ENCODE measurements around the gene UGGT1.
"Not testable (repeated sequence)": the region's sequence is repeated elsewhere in the genome, so short reads cannot be mapped to it uniquely, and the experiment has no call there.

The UGGT1 gene

DNA sequence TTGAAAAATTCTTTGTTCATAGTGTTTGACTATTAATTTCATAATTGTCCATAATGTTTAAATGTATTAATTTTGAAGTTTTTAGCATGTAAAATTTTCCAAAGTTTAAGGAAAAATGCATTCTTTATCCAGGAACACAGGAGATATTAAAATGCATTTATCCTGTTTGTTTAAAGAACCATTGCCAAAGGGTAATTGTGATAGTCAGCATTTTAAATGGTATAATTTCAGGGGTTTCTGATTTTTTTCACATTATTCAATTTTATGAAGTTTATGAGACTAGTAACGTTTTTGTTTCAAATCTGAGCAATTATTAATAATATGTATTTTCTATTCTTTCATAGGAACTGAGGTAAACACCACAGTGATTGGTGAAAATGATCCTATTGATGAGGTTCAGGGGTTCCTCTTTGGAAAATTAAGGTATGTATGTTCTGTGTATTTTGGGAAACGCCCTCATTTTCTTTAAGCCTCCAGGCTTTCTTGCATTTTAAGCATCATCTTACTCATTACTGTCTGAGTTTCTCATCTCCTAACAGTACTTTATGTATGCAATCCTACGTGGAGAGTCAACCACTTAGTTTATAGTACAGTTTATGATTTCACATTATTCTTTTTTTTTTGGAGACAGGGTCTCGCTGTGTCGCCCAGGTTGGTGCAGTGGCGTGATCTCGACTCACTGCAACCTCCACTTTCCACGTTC lies 25.1 kb downstream of the UGGT1 start:
- DNase-seq: no peak

DNA sequence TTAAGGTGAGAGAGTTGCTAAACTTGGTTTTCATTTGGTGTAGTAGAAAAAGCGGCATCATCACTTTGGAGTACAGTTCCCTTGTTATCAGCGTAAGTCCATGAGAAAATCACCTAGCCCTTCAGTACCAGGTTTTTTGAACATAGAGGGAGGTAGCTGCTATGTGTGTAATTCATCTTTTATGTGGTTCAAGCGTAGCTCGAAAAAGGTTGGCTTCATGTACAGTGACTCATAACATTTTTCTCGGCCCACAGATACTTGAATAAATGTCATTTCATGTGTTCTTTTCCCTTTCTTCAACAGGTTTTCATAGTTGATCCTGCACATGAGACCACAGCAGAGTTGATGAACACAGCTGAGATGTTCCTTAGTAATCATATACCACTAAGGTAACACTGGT lies 43.6 kb downstream of the UGGT1 start:
- no peak for DNase-seq

DNA sequence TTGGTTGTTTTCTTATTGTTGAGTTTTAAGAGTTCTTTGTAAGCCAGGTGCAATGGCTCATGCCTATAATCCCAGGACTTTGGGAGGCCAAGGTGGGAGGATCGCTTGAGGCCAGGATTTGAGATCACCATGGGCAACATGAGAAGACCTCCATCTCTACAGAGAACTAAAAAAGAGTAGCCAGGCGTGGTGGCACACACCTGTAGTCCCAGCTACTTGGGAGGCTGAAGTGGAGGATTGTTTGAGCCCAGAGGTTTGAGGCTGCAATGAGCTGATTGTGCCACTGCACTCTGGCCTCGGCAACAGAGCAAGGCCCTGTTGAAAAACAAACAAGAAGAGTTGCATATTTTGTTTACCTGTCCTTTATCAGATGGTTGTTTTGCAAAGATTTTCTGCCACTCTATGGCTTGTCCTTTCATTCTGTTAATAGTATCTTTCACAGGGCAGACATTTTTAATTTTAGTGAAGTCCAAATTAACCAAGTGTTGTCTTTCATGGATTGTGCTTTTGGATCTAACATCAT lies 46.2 kb downstream of the UGGT1 start:
- no peak for DNase-seq

DNA sequence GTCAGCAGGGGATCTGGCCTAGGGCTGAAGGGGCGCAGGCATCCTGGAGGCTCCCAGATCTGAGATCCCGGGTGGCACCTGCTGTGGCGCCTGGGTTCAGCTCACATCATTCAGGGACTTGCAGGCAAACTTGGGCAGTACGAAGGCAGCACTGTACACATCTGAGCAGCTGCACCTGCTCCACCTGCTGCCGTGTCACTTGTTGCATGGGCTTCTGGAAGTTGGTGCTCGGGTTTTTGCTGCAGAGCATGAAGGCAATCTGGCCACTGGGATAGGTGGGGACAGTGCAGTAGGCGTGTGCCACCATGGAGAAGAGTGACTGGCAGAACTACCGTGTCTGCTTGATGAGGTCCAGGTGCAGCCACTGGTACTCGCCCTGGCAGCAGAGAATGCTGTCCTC lies 48.6 kb downstream of the UGGT1 start:
- DNase-seq: no peak

- DNase-seq: no peak
These were observed 54.7 kb downstream of the UGGT1 start for GRCh38 chr2:128145651-128146050.

DNA sequence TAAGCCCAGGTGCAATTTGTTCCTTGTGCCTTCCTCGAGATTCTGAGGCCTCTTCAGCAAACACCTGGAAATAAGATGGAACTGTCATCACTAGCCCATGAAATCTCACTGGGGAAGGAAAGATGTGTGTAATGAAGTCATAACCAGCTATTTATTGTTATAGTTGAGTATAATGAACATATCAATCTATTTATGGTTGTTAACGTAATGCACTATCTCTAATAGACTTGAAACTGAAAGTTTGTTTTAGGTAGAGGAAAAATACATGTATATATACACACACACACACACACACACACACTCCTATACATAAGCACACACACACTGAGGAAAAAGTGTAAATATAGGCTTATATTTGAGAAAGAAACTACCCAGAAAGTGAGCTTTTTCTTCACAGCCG lies 62.8 kb downstream of the UGGT1 start:
- DNase-seq: no peak

DNA sequence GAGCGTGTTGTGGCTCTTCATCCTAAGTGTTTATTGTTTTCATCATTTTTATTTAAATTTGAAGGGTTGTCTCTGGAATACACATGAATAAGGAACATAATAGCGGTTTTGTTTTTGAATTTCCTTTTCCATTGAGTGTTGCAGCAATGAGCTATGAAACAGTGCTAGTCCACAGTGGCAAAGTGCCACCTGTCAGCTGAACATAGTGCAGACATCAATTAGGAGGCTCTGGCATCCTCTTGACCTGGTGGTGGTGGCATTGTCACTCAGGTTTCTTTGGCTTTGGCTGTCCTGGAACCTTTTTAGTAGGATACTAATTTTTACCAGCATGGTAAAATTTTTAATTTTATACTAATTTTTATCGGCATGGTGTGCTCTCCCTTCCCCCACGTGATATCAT lies 63.2 kb downstream of the UGGT1 start:
- DNase-seq: no peak

DNA sequence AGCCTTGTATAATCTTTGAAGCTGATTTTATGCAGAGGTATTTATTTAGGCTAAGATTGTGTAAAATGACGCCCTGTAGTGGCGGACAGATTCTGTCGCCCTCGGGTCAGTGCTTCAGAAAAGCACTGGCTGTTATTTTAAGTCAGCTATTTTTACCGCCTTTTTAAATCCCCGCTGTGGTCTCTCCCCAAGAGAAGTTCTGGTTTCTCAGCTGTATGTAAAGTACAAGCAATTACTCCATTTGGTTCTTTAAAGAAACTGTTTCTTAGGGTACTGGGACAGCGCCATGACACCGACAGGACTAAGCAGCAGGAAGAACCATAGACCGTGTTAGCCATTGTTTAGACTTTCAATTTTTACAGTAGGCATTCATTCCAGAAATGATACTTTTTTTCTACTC lies 65.0 kb downstream of the UGGT1 start:
- DNase-seq: no peak

- no peak for DNase-seq
These were observed 65.8 kb downstream of the UGGT1 start for GRCh38 chr2:128156812-128157211.

GRCh38 chr2:128157644-128158043 lies 66.6 kb downstream of the UGGT1 start:
- DNase-seq: no peak

DNA sequence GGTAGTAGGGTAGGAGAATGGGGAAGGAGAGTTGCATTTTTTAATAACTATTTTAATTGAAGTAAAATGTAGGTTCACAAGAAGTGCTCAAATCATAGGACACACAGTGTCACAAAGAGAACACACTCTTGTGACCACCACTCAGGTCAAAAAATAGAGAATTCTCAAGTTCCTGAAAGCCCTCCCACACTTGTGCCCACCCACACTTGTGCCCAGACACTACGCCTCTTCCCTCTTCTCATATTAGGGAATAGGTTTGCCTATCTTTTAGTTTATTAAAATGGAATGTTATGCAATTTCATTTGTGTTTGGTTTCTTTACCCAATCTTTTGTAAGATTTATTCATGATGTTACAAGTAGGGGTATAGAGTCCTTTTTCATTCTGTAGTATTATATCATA lies 67.2 kb downstream of the UGGT1 start:
- DNase-seq: no peak

GRCh38 chr2:128159437-128159836 lies 68.4 kb downstream of the UGGT1 start:
- DNase-seq: no peak

GRCh38 chr2:128160616-128161275 lies 69.7 kb downstream of the UGGT1 start:
- DNase-seq: no peak

DNA sequence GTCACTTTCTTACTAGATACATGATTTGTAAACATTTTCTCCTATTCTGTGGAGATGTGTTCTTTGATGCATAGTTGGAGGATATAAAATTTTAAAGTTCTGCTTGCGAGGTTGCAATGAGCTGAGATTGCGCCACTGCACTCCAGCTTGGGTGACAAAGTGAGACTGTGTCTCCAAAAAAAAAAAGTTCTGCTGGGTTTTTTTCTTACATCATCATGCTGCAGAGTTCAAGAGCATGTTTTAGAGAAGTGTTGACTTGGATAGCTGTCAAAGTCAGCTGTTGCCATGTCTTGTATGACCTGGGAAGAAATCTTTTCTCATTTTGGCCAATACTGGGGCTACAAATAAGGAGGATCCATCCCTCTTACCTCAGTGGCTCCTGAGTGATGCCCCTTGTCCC lies 71.3 kb downstream of the UGGT1 start:
- no peak for DNase-seq

DNA sequence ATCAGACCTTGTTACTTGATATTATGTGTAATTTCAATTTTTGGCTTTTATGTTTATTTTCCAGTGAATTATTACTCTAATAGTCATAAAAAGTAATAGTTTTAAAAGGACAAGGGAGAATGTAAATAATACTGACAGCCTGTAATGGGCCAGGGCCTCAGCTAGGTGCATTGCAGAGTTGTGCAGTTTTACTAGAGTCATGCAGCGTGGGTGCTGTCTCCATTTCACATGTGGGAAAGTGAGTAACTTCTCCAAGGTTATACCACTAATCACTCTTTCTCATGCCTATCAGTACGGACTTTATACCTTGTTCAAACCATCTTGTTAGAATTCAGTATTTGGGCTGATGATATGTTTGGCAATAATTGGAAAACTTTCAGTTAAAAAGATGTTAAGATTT lies 73.3 kb downstream of the UGGT1 start:
- DNase-seq: no peak

DNA sequence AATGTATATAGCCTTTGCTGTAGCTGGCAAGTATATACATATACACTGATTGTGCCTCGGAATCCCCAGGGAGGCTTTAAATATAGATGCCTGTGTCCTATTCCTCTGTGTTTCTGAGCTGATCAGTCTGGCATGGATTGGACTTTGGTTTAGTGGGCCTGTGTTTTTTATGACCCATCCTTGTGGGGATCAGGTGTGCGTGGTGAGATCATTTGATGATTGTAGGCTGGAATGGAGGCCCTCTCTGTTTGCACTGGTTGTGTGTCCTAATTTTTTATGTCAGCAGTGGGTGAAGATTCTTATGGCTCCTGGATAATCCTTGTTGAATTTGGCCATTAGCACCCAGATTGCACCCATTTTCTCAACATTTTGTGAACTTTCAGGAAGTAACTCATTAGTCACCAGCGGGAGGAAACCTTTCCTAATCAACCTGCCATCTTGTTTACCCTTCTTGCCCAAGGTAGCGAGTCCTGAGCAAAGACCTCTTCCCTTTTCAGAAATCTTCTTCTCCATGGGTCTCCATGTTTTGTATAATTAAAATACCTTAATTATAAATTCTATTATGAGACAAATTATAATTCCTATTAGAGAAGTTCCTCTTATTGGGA lies 75.8 kb downstream of the UGGT1 start:
- DNase-seq: no peak

DNA sequence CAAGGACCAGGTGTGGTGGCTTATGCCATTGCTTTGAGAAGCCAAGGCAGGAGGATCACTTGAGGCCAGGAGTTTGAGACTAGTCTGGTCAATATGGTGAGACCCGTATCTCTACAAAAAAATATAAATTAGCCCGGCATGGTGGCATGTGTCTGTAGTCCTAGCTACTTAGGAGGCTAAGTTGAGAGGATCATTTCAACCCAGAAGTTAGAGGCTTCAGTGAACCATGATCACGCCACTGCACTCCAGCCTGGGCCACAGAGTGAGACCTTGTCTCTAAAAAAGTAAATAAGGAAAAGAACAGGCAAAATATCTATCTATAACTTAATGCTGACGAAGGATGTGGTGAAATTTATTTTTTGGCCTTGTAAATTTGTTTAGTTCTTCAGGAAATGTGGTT lies 78.1 kb downstream of the UGGT1 start:
- DNase-seq: no peak

DNA sequence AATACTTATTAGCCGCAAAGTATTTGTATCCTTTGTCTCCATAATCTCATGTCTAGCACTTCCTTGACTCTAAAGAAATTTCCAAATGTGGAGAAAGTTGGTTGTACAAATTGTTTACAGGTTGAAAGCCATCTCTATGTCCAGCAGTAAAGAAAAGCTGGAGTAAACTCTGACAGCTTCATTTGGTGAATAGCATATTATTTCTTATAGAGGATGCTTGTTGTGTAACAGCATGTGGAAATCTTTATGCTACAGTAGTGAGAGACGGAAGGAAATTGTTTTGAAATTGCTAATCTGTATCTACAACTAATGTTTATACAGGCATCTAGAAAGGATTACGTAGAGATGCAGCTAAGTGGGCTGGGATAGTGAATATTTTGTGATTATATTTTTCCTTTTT lies 78.5 kb downstream of the UGGT1 start:
- no peak for DNase-seq

DNA sequence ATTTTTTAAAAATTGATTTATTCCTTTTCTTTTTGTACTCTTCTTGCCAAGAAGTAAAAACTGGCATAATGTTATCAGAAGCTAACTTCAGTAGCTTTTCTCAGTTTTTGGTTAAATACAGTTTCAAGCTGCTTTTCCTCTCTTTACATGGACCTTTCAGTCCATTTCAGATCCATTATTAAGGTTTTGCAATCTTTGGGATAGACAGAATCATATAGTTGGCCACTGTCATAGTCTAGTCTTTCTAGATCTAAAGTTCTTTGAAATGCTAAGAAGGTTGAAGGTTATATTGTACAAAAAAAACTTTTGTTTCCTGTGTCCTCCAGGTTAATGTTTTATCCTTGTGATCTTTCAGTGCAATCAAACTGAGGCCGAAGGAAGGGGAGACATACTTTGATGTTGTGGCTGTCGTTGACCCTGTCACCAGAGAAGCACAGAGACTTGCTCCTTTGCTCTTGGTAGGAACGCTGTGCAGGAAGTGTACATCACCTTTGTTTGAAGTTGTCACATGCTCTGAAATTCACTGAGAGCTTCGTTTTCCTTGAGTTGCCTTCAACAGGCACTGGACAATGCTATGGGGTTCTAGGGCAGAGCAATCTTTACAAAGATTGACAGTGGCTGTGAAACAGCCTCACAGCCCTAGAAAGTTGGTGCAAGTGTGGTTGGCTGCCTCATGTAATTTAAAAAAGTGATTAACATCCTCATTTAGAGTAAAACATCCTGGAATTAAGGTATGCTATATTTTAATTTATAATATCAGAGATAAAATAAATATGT lies 79.1 kb downstream of the UGGT1 start:
- no peak for DNase-seq

GRCh38 chr2:128170776-128171175 lies 79.8 kb downstream of the UGGT1 start:
- DNase-seq: no peak

- no peak for DNase-seq
These were observed 81.2 kb downstream of the UGGT1 start for GRCh38 chr2:128172191-128172590.

GRCh38 chr2:128174067-128174466 lies 83.1 kb downstream of the UGGT1 start:
- not testable (repeated sequence) for DNase-seq

DNA sequence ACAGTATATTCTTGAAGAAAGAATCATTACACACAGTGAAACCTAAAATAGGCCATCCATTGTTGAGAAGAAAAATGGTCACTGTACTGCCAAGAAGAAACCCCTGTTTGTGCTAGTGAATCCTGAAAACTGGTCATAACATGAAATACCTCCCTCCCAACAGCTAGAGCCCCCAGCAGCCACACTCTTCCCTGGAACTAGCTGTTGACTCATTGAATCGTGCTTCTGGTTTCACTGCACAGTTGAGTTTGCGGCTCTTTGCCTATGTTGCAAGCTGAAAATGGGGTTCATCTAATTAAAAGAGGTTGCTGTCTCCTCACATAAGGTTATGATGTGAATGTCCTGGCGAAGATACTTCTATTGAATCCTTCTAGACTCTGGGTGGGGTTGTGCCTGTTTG lies 86.3 kb downstream of the UGGT1 start:
- DNase-seq: no peak
